T-helper 22 cell (primary cell): ENCODE measurements around the gene IL1R2.

ENCODE experiments used
- DNase-seq: peaks from one replicate; pipeline ENCODE4 v3.0.0-alpha.2; 2020; ENCODE audit warnings: low read depth

The IL1R2 gene

DNA sequence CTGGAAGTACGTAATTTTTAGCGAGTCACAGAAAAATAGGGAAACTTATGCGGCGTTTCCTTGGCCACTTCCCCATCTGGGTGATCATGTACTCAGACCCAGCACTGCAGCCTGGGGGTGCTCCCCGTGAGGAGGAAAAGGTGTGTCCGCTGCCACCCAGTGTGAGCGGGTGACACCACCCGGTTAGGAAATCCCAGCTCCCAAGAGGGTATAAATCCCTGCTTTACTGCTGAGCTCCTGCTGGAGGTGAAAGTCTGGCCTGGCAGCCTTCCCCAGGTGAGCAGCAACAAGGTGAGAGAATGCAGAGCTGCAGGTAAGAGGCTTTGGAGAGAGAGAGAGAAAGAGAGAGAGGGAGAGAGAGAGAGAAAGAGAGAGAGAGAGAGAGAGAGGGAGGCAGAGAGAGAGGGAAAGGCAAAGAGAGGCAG lies at the start of gene IL1R2:
Gene IL1R2, plus strand, starts transcription at position 240 of the 425 bp plus-strand sequence. CDS start 16,616 bp downstream, outside the sequence.
- no peak for DNase-seq

- no peak for DNase-seq
Observed at GRCh38 chr2:101942851-101943250, 48.9 kb upstream of the IL1R2 start.

- DNase-seq, result no peak
Observed at GRCh38 chr2:101946372-101947039, 45.3 kb upstream of the IL1R2 start.

DNA sequence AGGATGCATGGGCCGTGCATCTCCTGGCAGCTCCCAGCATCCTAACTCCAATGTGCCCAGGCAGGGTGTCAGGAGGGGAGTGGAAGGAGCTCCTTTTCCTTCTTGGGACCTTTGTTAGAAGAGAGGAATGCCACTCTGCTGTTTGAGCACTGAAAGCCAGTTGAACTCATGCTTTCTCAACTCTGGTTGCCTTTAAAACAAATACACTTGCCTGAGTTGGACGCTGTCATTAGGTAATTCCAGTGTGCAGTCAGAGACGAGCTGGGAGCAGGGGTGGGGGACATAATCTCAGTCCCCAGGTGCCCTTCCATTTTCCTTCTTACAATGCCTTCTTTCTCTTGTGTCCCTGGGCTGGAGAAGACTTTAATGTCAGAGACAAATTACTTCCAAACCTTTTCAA lies 44.4 kb upstream of the IL1R2 start:
- DNase-seq, result no peak

GRCh38 chr2:101948625-101949155 lies 43.1 kb upstream of the IL1R2 start:
- DNase-seq, result no peak

GRCh38 chr2:101949304-101949703 lies 42.5 kb upstream of the IL1R2 start:
- DNase-seq, result no peak

DNA sequence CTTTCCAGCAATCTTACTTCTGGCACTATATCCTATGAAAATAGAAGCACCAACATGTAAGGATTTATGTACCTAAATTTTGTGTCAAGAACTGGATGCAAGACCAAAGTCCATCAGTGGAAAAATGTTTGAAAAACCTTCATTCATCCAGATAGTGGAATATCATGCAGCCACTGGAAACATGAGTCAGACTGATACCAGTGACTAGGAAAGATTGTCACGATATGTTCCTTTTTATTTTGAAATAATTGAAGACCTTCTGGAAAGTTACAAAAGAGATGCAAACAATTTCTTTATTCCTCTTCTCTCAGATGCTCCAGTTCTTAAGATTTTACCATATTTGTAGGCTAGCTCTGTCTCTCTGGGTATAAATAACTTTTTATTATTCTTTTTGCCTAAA lies 40.5 kb upstream of the IL1R2 start:
- no peak for DNase-seq

GRCh38 chr2:101952551-101952950 lies 39.2 kb upstream of the IL1R2 start:
- no peak for DNase-seq

GRCh38 chr2:101956465-101957438 lies 35.0 kb upstream of the IL1R2 start:
- no peak for DNase-seq

- DNase-seq, result no peak
Observed at GRCh38 chr2:101958061-101958460, 33.7 kb upstream of the IL1R2 start.

- no peak for DNase-seq
Observed at GRCh38 chr2:101960819-101961337, 30.9 kb upstream of the IL1R2 start.

GRCh38 chr2:101961338-101962191 lies 30.2 kb upstream of the IL1R2 start:
- no peak for DNase-seq

GRCh38 chr2:101962309-101962708 lies 29.5 kb upstream of the IL1R2 start:
- DNase-seq, result no peak

DNA sequence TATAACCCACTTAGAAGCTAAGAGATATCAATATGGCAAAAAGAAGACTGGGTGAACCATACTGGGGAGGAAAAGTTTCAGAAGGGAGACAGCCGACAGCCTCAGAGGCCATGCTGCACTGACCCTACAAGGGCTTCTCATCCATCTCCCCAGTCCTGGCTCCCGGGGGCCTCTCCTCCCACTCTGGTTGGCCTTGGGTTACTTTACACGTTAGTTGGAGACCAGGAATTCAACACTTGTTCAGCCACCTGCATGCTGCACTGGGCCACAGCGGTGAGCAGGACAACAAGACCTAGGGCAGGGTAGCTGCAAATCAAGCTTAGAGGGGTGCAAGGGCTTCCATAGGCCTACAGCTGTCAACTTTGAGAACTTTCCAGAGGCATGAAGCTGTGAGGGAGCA lies 28.6 kb upstream of the IL1R2 start:
- no peak for DNase-seq

- no peak for DNase-seq
Observed at GRCh38 chr2:101967826-101968513, 23.8 kb upstream of the IL1R2 start.

DNA sequence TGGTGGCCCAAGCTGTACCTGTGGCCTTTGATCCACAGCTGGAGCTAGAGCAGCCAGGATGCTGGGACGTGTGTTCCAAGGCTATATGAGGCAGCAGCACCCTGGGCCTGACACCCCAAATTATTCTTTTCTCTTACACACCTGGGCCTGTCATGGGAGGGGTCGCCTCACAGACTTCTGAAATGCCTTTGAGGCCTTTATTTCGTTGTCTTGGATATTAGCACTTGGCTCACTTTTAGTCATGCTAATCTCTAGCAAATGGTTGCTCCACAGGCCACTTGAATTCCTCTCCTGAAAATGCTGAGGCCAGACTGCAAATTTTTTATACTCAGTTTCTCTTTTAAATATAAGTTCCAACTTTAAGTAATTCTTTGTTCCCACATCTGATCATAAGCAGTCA lies 22.0 kb upstream of the IL1R2 start:
- no peak for DNase-seq

DNA sequence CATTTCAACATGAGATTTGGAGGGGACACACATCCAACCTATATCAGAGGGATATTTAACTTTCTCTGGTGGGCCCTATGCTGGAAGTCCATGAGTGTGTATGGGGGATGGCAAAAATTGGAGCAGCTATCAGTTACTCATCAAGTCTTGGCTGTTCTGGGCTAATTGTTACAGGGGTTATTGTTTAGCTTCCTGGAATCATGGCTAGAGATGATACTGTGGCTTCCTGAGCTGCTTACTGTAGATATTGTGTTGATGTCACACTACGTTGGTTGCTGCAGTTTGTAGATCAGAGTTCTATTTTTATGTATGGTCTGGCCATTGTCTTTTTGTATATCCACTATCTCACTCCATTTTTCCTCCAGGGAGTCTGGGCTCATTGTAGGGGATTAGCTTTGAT lies 20.9 kb upstream of the IL1R2 start:
- DNase-seq, result no peak

DNA sequence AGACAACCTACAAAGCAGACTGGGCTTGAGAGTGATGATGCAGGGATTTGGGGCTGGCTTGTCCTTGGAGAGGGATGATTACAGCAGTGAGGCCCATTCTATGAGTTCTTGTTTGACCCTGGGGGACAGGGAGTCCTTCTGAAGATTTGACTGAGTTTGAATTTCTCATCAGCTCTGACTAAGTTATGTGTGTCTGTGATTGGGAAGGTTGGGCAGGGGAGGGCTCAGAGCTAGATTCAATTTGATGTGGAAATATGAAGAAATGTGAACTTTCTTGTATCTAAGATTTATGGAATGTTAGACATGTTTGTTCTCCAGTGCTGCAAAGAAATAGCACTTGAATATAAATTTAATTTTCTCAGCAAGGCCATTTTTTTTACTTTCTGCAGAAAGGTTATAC lies 19.9 kb upstream of the IL1R2 start:
- no peak for DNase-seq

DNA sequence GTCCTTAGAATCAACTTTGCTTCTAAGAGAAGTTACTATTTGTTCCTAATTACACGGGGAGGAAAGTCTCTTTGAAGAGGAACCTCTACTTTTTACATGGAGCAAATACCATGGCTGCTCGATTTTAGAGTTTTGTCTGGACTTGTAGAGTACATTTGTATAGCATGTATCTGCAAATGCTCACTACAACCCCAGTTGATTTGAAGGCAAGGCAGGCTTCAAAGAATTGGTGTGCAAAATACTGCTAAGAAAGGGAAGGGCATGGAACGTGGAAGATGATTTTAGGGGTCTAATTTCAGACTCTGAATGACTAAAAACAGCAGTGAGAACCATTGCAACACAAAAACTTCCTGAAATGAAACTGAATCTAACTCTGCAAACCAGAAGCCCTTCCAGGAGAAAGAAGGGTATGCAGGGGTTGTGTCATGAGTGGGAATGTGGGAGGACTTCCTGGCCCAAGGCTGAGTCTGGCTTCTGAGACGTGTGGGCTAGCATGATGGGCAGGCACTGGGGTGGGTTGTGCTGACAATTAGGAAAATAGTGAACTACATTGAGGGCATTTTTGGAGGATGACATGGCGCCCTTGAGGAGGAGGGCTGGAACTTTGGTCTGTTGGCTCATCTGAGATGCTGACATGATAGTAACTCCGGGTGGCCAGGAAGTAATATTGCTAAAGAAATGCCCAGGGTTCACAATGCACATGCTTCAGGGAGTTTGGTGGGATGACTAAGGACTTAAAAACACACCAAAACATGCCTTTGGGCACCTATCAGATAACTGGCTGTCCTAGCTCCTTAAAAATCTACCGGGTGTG lies 18.9 kb upstream of the IL1R2 start:
- DNase-seq, result no peak

DNA sequence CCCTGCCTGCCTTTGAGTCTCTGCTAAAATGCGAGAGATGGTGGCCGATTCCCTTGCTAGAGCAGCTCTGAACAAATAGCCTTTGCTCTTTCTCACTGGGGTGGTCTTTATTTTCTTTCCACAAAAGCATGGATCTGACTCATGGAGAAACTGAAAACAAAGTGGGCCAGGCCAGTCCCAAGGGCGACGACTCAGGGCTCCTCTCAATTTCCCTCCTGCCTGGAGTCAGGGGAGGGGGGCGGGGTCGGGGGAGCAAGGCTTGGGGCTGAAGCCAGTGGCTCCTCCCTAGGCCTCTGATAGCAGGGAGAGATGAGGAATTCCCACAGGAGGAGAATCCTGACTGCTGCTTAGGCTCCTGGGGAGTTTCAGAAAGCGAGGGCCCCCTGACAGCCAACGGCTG lies 17.1 kb upstream of the IL1R2 start:
- no peak for DNase-seq
